IMR-90 (cell line): Measurements from ENCODE around the gene RNF223. TPM values are rescaled to one million over a fixed set of nuclear protein-coding genes. Genes with fewer than 3 reads are reported as not detected.

Source experiments
- ATAC-seq: fragments of 200-7000 bp; cut with Tn5 transposase; 2 replicates; pipeline ENCODE4 v1.9.1; 2020; ENCODE audit warnings: low read depth, mild to moderate bottlenecking, moderate library complexity
- BruUV-seq: library from RNA; stranded (reverse); fragments of 400-500 nt; replicated peaks from 2 replicates; lab custom pipeline; 2021; lab: Mats Ljungman, UMichigan
- CTCF ChIA-PET: fragments of 300-600 bp; formaldehyde crosslinking; extraction: SDS; loops from one replicate; lab custom pipeline; 2021; ENCODE audit warnings: antibody characterized with exemption; lab: Yijun Ruan, JAX
- POLR2A ChIA-PET: fragments of 300-600 bp; sonication (Branson Sonifier 250); formaldehyde crosslinking; loops from one replicate; lab custom pipeline; 2022; ENCODE audit warnings: antibody characterized with exemption; ENCODE audit not compliant: unreplicated experiment; lab: Charles Lee
- DNase-seq: peaks from one replicate; pipeline ENCODE4 v3.0.0; 2013
- H2AFZ ChIP-seq: replicated peaks from 2 replicates; pipeline ENCODE3; 2013; ENCODE audit warnings: low read length, mild to moderate bottlenecking; ENCODE audit not compliant: poor library complexity
- H2AK5ac ChIP-seq: 2 replicates; pipeline ENCODE4 v1.6.1; 2013; ENCODE audit warnings: low read depth, low read length, inconsistent platforms
- H2AK9ac ChIP-seq: replicated peaks from 2 replicates; pipeline ENCODE3; 2013; ENCODE audit warnings: mild to moderate bottlenecking, low read depth, low read length, moderate library complexity; ENCODE audit not compliant: poor library complexity
- H2BK120ac ChIP-seq: 2 replicates; pipeline ENCODE4 v1.6.1; 2013; ENCODE audit warnings: low read depth, low read length, inconsistent platforms
- H2BK15ac ChIP-seq: 3 replicates; pipeline ENCODE4 v1.6.1; 2013; ENCODE audit warnings: low read depth, low read length, inconsistent platforms
- H2BK20ac ChIP-seq: 2 replicates; pipeline ENCODE4 v1.6.1; 2013; ENCODE audit warnings: low read depth, mild to moderate bottlenecking, inconsistent platforms, low read length, moderate library complexity
- H2BK5ac ChIP-seq: 2 replicates; pipeline ENCODE4 v1.6.1; 2013; ENCODE audit warnings: mild to moderate bottlenecking, low read depth, low read length, inconsistent platforms; ENCODE audit not compliant: poor library complexity, severe bottlenecking
- H3K14ac ChIP-seq: replicated peaks from 2 replicates; pipeline ENCODE4 v1.6.1; 2013; ENCODE audit warnings: low read depth, low read length, inconsistent platforms
- H3K18ac ChIP-seq: 2 replicates; pipeline ENCODE4 v1.6.1; 2013; ENCODE audit warnings: low read depth, low read length, control low read depth
- H3K23ac ChIP-seq: 2 replicates; pipeline ENCODE4 v1.6.1; 2013; ENCODE audit warnings: low read depth, low read length, inconsistent platforms
- H3K27ac ChIP-seq: 2 replicates; pipeline ENCODE4 v1.5.1; 2013; ENCODE audit warnings: mild to moderate bottlenecking, control low read depth, low read length; ENCODE audit not compliant: insufficient read depth
- H3K27me3 ChIP-seq: 2 replicates; pipeline ENCODE4 v1.6.1; 2013; ENCODE audit warnings: low read length; ENCODE audit not compliant: control insufficient read depth, insufficient read depth
- H3K36me3 ChIP-seq: 2 replicates; pipeline ENCODE4 v1.6.1; 2013; ENCODE audit warnings: low read length, mixed read lengths; ENCODE audit not compliant: control insufficient read depth, insufficient read depth
- H3K4ac ChIP-seq: 2 replicates; pipeline ENCODE4 v1.6.1; 2013; ENCODE audit warnings: low read depth, low read length, inconsistent platforms
- H3K4me1 ChIP-seq: 2 replicates; pipeline ENCODE4 v1.6.1; 2013; ENCODE audit warnings: low read length, mixed read lengths; ENCODE audit not compliant: control insufficient read depth, insufficient read depth
- H3K4me2 ChIP-seq: 2 replicates; pipeline ENCODE4 v1.6.1; 2013; ENCODE audit warnings: low read depth, mild to moderate bottlenecking, control low read depth, low read length, moderate library complexity
- H3K4me3 ChIP-seq: 2 replicates; pipeline ENCODE4 v1.5.1; 2013; ENCODE audit warnings: low read depth, mild to moderate bottlenecking, control low read depth, low read length, moderate library complexity; ENCODE audit not compliant: insufficient read depth
- H3K56ac ChIP-seq: 2 replicates; pipeline ENCODE4 v1.6.1; 2013; ENCODE audit warnings: low read length, inconsistent platforms; ENCODE audit not compliant: insufficient read depth; ENCODE audit errors: extremely low read depth
- H3K79me1 ChIP-seq, 2 experiments: 2 replicates each; pipeline ENCODE4 v1.6.1; 2013; ENCODE audit warnings: low read length in 2 of 2, inconsistent platforms in 1 of 2, low read depth in 1 of 2
- H3K9ac ChIP-seq: 2 replicates; pipeline ENCODE4 v1.6.1; 2013; ENCODE audit warnings: low read depth, low read length, control low read depth
- H3K9me1 ChIP-seq: 2 replicates; pipeline ENCODE4 v1.6.1; 2013; ENCODE audit warnings: low read length, inconsistent platforms; ENCODE audit not compliant: insufficient read depth
- H3K9me3 ChIP-seq: 2 replicates; pipeline ENCODE4 v1.6.1; 2013; ENCODE audit warnings: low read length; ENCODE audit not compliant: control insufficient read depth, insufficient read depth
- H4K20me1 ChIP-seq: 2 replicates; pipeline ENCODE4 v1.6.1; 2013; ENCODE audit warnings: low read length, inconsistent platforms; ENCODE audit not compliant: insufficient read depth
- H4K5ac ChIP-seq: 2 replicates; pipeline ENCODE4 v1.6.1; 2013; ENCODE audit warnings: mild to moderate bottlenecking, low read depth, low read length, control low read depth
- H4K8ac ChIP-seq, 2 experiments: 2 replicates each; pipeline ENCODE4 v1.6.1; 2013; ENCODE audit warnings: low read depth in 2 of 2, low read length in 2 of 2, control low read depth in 1 of 2, inconsistent platforms in 1 of 2
- H4K91ac ChIP-seq: 2 replicates; pipeline ENCODE4 v1.6.1; 2013; ENCODE audit warnings: low read depth, low read length, inconsistent platforms; ENCODE audit not compliant: insufficient read depth
- BHLHE40 ChIP-seq: fragments of 150-350 bp; IDR thresholded peaks from 2 replicates; pipeline ENCODE4 v1.6.1; 2016; ENCODE audit warnings: mild to moderate bottlenecking, low read depth, low read length
- FOS ChIP-seq: fragments of 150-350 bp; IDR thresholded peaks from 2 replicates; pipeline ENCODE4 v1.6.1; 2016; ENCODE audit warnings: low read depth, low read length
- MAZ ChIP-seq: IDR thresholded peaks from 2 replicates; pipeline ENCODE4 v1.6.1; 2012; ENCODE audit warnings: low read depth, mild to moderate bottlenecking, low read length, improper control_type of control experiment, moderate library complexity, borderline replicate concordance
- MXI1 ChIP-seq: IDR thresholded peaks from 2 replicates; pipeline ENCODE4 v1.6.1; 2012; ENCODE audit warnings: low read depth, mild to moderate bottlenecking, low read length, moderate library complexity, borderline replicate concordance
- NFE2L2 ChIP-seq: fragments of 150-350 bp; IDR thresholded peaks from 2 replicates; pipeline ENCODE4 v1.6.1; 2016; ENCODE audit warnings: low read depth, mild to moderate bottlenecking, low read length
- WGBS, 2 experiments: methylation state at CpG; one replicate each; pipeline versions ENCODE4 v1.1.5 to v1.1.7; 2013; ENCODE audit warnings: missing lambda C conversion rate in 2 of 2; ENCODE audit not compliant: insufficient read length in 1 of 2; ENCODE audit errors: extremely low coverage in 2 of 2; 5-methylcytosine and 5-hydroxymethylcytosine counted together
- dilution Hi-C: fragments of 300-500 bp; cut with HindIII; formaldehyde crosslinking; loops from one replicate; pipeline ENCODE4 v1.14.3; 2018; ENCODE audit warnings: low sequenced_read_pairs; ENCODE audit not compliant: unreplicated experiment
- in situ Hi-C: fragments of 300-500 bp; cut with MboI; formaldehyde crosslinking; loops from 3 replicates; pipeline ENCODE4 v1.14.3; 2019; ENCODE audit warnings: low sequenced_read_pairs, inconsistent platforms, mixed read lengths
- intact Hi-C: fragments of 100-400 bp; cut with micrococcal nuclease; formaldehyde crosslinking; loops from 2 replicates; pipeline ENCODE4 v1.10.0; 2022
- polyA plus RNA-seq, 3 experiments: library from polyadenylated mRNA; depleted of rRNA; stranded (reverse); fragments of >200 nt; gene quantifications; 2 replicates each; pipeline ENCODE4 v1.2.3, GENCODE V29; 2012; ENCODE audit warnings: low replicate concordance in 1 of 3
- total RNA-seq: library from RNA; depleted of rRNA; stranded (reverse); fragments of >200 nt; gene quantifications from 2 replicates; pipeline ENCODE4 v1.2.3, GENCODE V29; 2012
- TF ChIP-seq, protein P1 (sequence below): fragments of 150-350 bp; IDR thresholded peaks from 2 replicates; pipeline ENCODE4 v1.6.1; 2017; ENCODE audit warnings: mild to moderate bottlenecking, antibody characterized with exemption, low read length, low read depth

RNF223 gene
- total and polyA plus RNA-seq, 2 of the 4 experiments (the other 2 are of a cell fraction), result not detected

- no peak within 1 kb of the TSS for H4K5ac ChIP-seq
- peak within 1 kb of the TSS; percentile 96 for H2AFZ ChIP-seq
- H2AK5ac ChIP-seq, result no peak within 1 kb of the TSS
- ChIA-PET CTCF (no interaction called here), POLR2A (no interaction called here)
- H2BK120ac ChIP-seq, result no peak within 1 kb of the TSS
- 0 out of 2 replicates have a peak, but pooled peaks cover 1% of the 10 kb centered on the region for H3K4me1 ChIP-seq
- H3K36me3 ChIP-seq, result 0 out of 2 replicates have a peak, but pooled peaks cover 3% of the 10 kb centered on the region
- H4K8ac ChIP-seq, result peak within 1 kb of the TSS in 1 of 2 experiments; percentile 59; a peak in 1 of 4 replicates
- no peak within 1 kb of the TSS for H3K4ac ChIP-seq
- H3K9ac ChIP-seq, result peak within 1 kb of the TSS; percentile 55
- peak within 1 kb of the TSS; percentile 84 for H3K4me3 ChIP-seq
- TF ChIP-seq MAZ (peak; percentile 91), MXI1 (peak; percentile 92), NFE2L2 (no peak), BHLHE40 (0 out of 2 replicates have a peak, but pooled peaks have one; percentile 5), FOS (no peak)
- TF ChIP-seq, protein P1, sequence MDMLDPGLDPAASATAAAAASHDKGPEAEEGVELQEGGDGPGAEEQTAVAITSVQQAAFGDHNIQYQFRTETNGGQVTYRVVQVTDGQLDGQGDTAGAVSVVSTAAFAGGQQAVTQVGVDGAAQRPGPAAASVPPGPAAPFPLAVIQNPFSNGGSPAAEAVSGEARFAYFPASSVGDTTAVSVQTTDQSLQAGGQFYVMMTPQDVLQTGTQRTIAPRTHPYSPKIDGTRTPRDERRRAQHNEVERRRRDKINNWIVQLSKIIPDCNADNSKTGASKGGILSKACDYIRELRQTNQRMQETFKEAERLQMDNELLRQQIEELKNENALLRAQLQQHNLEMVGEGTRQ, result peak; percentile 17; the same call in 1 of the 2 replicates
- intact Hi-C loops (loop anchor here (5.0 kb wide), 1 partner anchor 84 kb away; no protein-coding TSS in a partner anchor), dilution Hi-C loops (no loop called here), in situ Hi-C loops (no loop called here)
- peak within 1 kb of the TSS; percentile 92 for H3K4me2 ChIP-seq
- ATAC-seq (peak; percentile 98), DNase-seq (peak; percentile 95)
- H3K23ac ChIP-seq, result no peak within 1 kb of the TSS; the same call in 1 of the 2 replicates
- peaks cover 5% of the 10 kb centered on the region; the same call in 1 of the 2 replicates for H3K9me3 ChIP-seq
- H3K14ac ChIP-seq, result no peak within 1 kb of the TSS
- H3K9me1 ChIP-seq, result peaks cover 7% of the 10 kb centered on the region; the same call in 1 of the 2 replicates
- BruUV-seq, result no TSS peak
- H2AK9ac ChIP-seq, result peak within 1 kb of the TSS; percentile 61
- no peak within 1 kb of the TSS for H3K18ac ChIP-seq
- no peak within 1 kb of the TSS; the same call in 1 of the 2 replicates for H3K56ac ChIP-seq
- H4K91ac ChIP-seq, result no peak within 1 kb of the TSS
- H3K79me1 ChIP-seq, result peaks cover 10 to 33% of the 10 kb centered on the region in 2 experiments
- WGBS, 2 experiments, result 4% methylated on average over 27 of the region's 128 CpGs; no CpG with 5 or more reads in 1 of the 2 experiments
- H2BK15ac ChIP-seq, result no peak within 1 kb of the TSS
- peak within 1 kb of the TSS; percentile 20; the same call in 1 of the 2 replicates for H3K27ac ChIP-seq
- H4K20me1 ChIP-seq, result no peaks in the 10 kb centered on the region; the same call in 1 of the 2 replicates
- no peaks in the 10 kb centered on the region; the same call in 1 of the 2 replicates for H3K27me3 ChIP-seq
- no peak within 1 kb of the TSS for H2BK20ac ChIP-seq
- no peak within 1 kb of the TSS for H2BK5ac ChIP-seq
These were observed 41.9 kb upstream of the RNF223 start, which contains the start of gene C1orf159 for GRCh38 chr1:1115786-1116700. Gene C1orf159, minus strand, starts transcription at chr1:1116089. Its CDS starts 24,546 bp downstream, at chr1:1091543.
